MG63 (cell line): Measurements from ENCODE around the gene IRF1. TPM values are rescaled to one million over a fixed set of nuclear protein-coding genes. Genes with fewer than 3 reads are reported as not detected.
"Not testable (repeated sequence)": the region's sequence is repeated elsewhere in the genome, so short reads cannot be mapped to it uniquely, and the experiment has no call there.

Experiments used
- DNase-seq: peaks from one replicate; pipeline ENCODE4 v3.0.0-alpha.2; 2020
- H3K27me3 ChIP-seq: fragments of 250-450 bp; sonication (Bioruptor Pico); 2 replicates; pipeline ENCODE4 v1.5.1; 2020; ENCODE audit warnings: mild to moderate bottlenecking, moderate library complexity
- H3K36me3 ChIP-seq: fragments of 250-450 bp; sonication (Bioruptor Pico); 2 replicates; pipeline ENCODE4 v1.5.1; 2020; ENCODE audit warnings: mild to moderate bottlenecking, moderate library complexity
- H3K4me3 ChIP-seq: fragments of 250-450 bp; sonication (Bioruptor Pico); 2 replicates; pipeline ENCODE4 v1.5.1; 2020; ENCODE audit warnings: mild to moderate bottlenecking, moderate library complexity
- H3K9me3 ChIP-seq: fragments of 250-450 bp; sonication (Bioruptor Pico); 2 replicates; pipeline ENCODE4 v1.5.1; 2020; ENCODE audit warnings: mild to moderate bottlenecking, moderate library complexity
- total RNA-seq: library from RNA; depleted of rRNA; stranded (reverse); fragments of >200 nt; shearing (Covaris generic); gene quantifications from 2 replicates; pipeline ENCODE4 v1.2.3, GENCODE V29; 2014; ENCODE audit warnings: low replicate concordance; rRNA removed

The IRF1 gene
- total RNA-seq, 1 experiment from 2014 or later = 34.7 TPM

- no peak for DNase-seq
- no peak overlapping the region for H3K4me3 ChIP-seq
- peaks cover 6% of the 10 kb centered on the region; the same call in 1 of the 2 replicates for H3K9me3 ChIP-seq
- no peaks in the 10 kb centered on the region for H3K27me3 ChIP-seq
- H3K36me3 ChIP-seq = peaks cover 10% of the 10 kb centered on the region
Observed at GRCh38 chr5:132445640-132445923, 45.0 kb downstream of the IRF1 start.

- no peak overlapping the region for H3K4me3 ChIP-seq
- no peaks in the 10 kb centered on the region for H3K27me3 ChIP-seq
- H3K36me3 ChIP-seq = peaks cover 10% of the 10 kb centered on the region
- H3K9me3 ChIP-seq = peaks cover 6% of the 10 kb centered on the region; the same call in 1 of the 2 replicates
- no peak for DNase-seq
Observed at GRCh38 chr5:132444841-132445639, 45.5 kb downstream of the IRF1 start.

DNA sequence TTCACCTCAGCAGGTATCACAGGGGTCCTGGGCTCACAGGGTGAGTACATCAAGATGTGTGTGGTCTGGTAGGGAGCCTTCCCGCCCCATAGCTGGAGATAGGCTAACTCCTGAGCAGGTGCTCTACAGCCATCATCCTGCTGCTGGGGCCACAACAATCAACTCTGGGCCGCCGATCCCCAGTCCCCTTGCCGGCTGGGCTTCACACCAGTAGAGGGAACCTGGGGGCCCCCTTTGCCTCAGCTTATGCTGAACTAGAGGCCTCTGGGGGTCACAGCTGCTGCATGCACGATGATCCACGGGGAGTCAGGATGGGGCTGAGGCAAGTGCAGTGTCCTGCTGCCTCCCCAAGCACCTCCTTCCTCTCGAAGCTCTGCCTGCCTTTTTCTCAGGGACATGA is 46.5 kb downstream of the IRF1 start:
- H3K4me3 ChIP-seq = no peak overlapping the region
- H3K27me3 ChIP-seq = no peaks in the 10 kb centered on the region

GRCh38 chr5:132439521-132440089 is 51.0 kb downstream of the IRF1 start:
- Histone ChIP-seq H3K27me3 (no peaks in the 10 kb centered on the region), H3K36me3 (no peaks in the 10 kb centered on the region), H3K9me3 (no peaks in the 10 kb centered on the region), H3K4me3 (no peak overlapping the region)
- peak; percentile 95 for DNase-seq

More for the DNA sequence above, 46.5 kb downstream of the IRF1 start:
- DNase-seq = no peak
- H3K9me3 ChIP-seq = peaks cover 6% of the 10 kb centered on the region; the same call in 1 of the 2 replicates
- peaks cover 8% of the 10 kb centered on the region for H3K36me3 ChIP-seq

DNA sequence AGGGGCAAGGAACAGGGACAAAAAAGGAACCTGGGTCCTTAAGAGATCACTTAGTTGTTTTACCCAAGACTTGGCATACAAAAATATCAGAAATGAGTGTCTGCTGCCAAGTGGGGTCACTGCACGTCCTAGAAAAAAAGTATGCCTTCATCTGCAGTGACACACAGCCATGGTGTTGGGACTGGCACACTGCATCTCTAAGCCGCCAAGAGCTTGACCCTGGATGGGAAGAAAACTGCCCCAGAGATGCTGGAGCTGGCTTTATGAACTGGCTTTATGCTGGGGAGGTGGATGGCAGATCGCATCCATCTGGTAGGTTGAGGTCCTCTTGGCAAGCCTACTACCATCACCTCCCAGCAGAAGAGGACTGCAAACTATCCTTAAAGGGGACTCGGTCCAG is 51.7 kb downstream of the IRF1 start:
- no peak overlapping the region for H3K4me3 ChIP-seq
- no peaks in the 10 kb centered on the region for H3K27me3 ChIP-seq
- DNase-seq = peak; percentile 54
- no peaks in the 10 kb centered on the region for H3K9me3 ChIP-seq
- no peaks in the 10 kb centered on the region for H3K36me3 ChIP-seq

DNA sequence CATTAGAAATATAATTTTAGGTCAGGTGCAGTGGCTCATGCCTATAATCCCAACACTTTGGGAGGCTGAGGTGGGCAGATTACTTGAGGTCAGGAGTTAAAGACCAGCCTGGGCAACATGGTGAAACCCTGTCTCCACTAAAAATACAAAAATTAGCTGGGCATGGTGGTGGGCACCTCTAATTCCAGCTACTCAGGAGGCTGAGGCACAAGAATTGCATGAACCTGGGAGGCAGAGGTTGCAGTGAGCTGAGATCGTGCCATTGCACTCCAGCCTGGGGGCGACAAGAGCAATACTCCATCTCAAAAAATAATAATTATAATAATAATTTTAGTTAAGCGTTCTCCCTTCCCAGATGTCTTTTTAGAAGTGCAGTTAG is 52.3 kb downstream of the IRF1 start:
- H3K9me3 ChIP-seq, H3K27me3 ChIP-seq, DNase-seq, H3K36me3 ChIP-seq, H3K4me3 ChIP-seq: not testable (repeated sequence)

DNA sequence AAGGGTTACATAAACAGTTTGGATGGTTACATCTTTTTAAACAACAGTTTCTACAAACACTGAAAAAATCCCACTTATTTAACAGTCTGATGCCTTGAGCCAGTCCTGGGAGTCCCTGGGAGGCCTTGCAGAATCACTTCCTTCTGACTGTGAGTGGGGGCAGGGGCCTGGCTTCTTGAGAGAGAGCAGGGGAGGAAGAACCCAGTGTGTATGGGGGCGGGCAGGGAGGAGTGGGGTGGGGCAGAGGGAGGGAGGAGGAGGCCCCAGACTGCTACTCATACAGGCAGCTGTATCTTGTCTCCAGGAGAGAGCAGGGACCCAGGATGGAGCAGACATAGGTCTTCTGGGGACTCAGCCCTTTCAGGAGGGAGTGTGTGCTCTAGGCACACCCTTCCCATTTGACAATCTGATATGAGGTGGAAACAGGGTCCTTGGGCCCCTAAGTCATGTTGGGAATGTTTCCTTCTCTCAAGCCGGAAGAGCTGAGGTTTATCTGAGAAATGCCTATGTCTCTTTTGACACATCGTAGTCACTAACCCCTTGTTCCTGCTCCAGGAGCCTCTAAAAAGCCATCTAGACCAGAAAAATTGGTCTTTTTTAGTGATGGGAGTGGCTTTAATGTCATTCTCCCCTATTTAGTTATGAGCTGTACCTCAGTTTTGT is 52.8 kb downstream of the IRF1 start:
- peak; percentile 91 for DNase-seq
- Histone ChIP-seq H3K4me3 (no peak overlapping the region), H3K27me3 (no peaks in the 10 kb centered on the region), H3K36me3 (no peaks in the 10 kb centered on the region), H3K9me3 (no peaks in the 10 kb centered on the region)

- Histone ChIP-seq H3K4me3 (no peak overlapping the region), H3K36me3 (no peaks in the 10 kb centered on the region), H3K27me3 (no peaks in the 10 kb centered on the region), H3K9me3 (no peaks in the 10 kb centered on the region)
- no peak for DNase-seq
Observed at GRCh38 chr5:132436936-132437335, 53.6 kb downstream of the IRF1 start.

DNA sequence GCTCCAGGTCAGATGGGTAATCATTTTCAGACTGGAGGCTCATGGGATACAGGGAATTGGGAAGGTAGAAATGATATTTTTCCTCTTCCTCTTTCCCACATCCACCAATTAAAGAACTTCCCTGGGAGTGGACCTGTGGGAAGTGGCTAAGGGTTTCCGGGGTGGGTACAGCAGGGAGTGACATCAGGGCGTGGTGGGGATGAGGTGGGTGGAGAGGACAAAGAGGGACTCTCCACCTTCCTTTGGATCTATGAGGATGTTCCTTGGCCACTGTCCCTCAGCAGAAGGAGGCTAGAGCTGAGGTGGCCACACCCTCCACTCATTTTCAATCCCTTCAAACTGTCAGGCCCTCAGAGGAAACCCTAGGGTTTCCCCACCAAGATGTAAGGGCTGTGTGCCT is 54.7 kb downstream of the IRF1 start:
- no peaks in the 10 kb centered on the region for H3K36me3 ChIP-seq
- DNase-seq = no peak
- H3K4me3 ChIP-seq = no peak overlapping the region
- no peaks in the 10 kb centered on the region for H3K9me3 ChIP-seq
- no peaks in the 10 kb centered on the region for H3K27me3 ChIP-seq

DNA sequence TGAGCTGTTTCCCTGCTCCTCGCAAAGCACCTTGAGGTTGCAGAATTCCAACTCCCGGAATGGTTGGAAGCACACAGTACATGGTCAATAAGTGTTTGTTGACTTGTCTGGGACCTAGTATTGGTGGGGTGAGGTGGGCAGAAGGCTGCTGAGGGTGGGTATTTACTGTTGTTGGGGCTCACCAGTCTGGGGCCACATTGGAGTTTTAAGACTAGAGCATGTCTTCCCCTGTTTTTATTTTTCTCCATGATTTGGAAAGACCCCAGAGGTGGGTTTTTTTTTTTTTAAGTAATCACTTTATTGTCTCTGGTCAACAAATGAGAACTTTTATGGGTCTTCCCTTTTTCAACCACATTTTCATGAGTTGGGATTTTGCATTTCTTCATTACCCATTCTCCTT is 55.1 kb downstream of the IRF1 start:
- Histone ChIP-seq H3K9me3 (no peaks in the 10 kb centered on the region), H3K4me3 (no peak overlapping the region), H3K36me3 (peaks cover 2% of the 10 kb centered on the region), H3K27me3 (no peaks in the 10 kb centered on the region)
- no peak for DNase-seq

GRCh38 chr5:132434416-132435286 is 55.9 kb downstream of the IRF1 start:
- H3K9me3 ChIP-seq = no peaks in the 10 kb centered on the region
- no peak overlapping the region for H3K4me3 ChIP-seq
- H3K36me3 ChIP-seq = peaks cover 4% of the 10 kb centered on the region
- no peaks in the 10 kb centered on the region for H3K27me3 ChIP-seq
- no peak for DNase-seq

- Histone ChIP-seq H3K9me3 (no peaks in the 10 kb centered on the region), H3K36me3 (peaks cover 4% of the 10 kb centered on the region), H3K4me3 (no peak overlapping the region), H3K27me3 (no peaks in the 10 kb centered on the region)
- no peak for DNase-seq
Observed at GRCh38 chr5:132433141-132433540, 57.4 kb downstream of the IRF1 start.

DNA sequence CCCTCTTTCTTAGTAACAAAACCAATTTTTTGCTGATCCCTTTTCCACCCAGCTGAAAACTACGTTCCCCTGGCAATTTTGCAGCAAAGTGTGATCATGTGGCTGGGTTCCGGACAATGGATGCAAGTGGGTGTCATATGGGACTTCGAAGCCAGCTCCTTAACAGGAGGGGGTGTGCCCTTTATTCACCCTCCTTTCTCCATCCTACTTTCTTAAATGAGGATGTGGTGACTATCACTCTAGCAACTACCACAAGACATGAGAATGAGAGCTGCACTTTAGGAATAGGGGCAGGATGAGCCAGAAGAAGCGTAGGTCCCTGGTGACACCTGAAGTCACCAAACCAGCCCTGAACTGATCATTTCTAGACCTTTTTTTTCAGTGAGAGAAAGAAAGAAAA is 58.9 kb downstream of the IRF1 start:
- Histone ChIP-seq H3K27me3 (no peaks in the 10 kb centered on the region), H3K36me3 (peaks cover 4% of the 10 kb centered on the region), H3K4me3 (no peak overlapping the region), H3K9me3 (no peaks in the 10 kb centered on the region)
- no peak for DNase-seq

Other genes with a start within 250 kb of the IRF1 start
- 71.1 and 130 TPM in 2 replicates for gene PDLIM4, start 233.1 kb downstream of the IRF1 start, total RNA-seq
- gene SLC22A4, start 196.4 kb downstream of the IRF1 start, total RNA-seq = 0.03 and 0.35 TPM in 2 replicates
- 22.5 and 26.4 TPM in 2 replicates for gene SLC22A5, start 121.1 kb downstream of the IRF1 start, total RNA-seq
- gene IL5, start 52.7 kb upstream of the IRF1 start, total RNA-seq = not detected in 2 replicates
- 35.7 and 47.7 TPM in 2 replicates for gene RAD50, start 66.2 kb upstream of the IRF1 start, total RNA-seq
- not detected in 2 replicates for gene IL13, start 167.4 kb upstream of the IRF1 start, total RNA-seq
- not detected in 2 replicates for gene IL4, start 183.2 kb upstream of the IRF1 start, total RNA-seq
- 5.3 and 6.2 TPM in 2 replicates for gene KIF3A, start 246.8 kb upstream of the IRF1 start, total RNA-seq